ENCODE measurements around the gene TNS1.

- no peak for TF ChIP-seq CTCF (IDR thresholded peaks at IDR 0.05; ENCODE audit: insufficient read depth, low read length)
- no peak for TF ChIP-seq POLR2AphosphoS5 (IDR thresholded peaks at IDR 0.05; ENCODE audit: low read depth)
- TF ChIP-seq REST (IDR thresholded peaks at IDR 0.05; ENCODE audit: insufficient replicate concordance, low read depth), result no peak
Measured at GRCh38 chr2:217919781-217920351, 82.9 kb downstream of the TNS1 start.
